Stimulated activated CD4-positive, alpha-beta T cell treated with anti-CD3 and anti-CD28 coated beads, Interleukin-15, amount 100 ng/mL, for 48 hours (primary cell): ENCODE data around the gene MRPL9.

Experiments used
- DNase-seq, 2 donors: peaks; one replicate each; pipeline ENCODE4 v3.0.0-alpha.2; 2020; ENCODE audit warnings: low read depth in 2 of 2

MRPL9 gene

DNA sequence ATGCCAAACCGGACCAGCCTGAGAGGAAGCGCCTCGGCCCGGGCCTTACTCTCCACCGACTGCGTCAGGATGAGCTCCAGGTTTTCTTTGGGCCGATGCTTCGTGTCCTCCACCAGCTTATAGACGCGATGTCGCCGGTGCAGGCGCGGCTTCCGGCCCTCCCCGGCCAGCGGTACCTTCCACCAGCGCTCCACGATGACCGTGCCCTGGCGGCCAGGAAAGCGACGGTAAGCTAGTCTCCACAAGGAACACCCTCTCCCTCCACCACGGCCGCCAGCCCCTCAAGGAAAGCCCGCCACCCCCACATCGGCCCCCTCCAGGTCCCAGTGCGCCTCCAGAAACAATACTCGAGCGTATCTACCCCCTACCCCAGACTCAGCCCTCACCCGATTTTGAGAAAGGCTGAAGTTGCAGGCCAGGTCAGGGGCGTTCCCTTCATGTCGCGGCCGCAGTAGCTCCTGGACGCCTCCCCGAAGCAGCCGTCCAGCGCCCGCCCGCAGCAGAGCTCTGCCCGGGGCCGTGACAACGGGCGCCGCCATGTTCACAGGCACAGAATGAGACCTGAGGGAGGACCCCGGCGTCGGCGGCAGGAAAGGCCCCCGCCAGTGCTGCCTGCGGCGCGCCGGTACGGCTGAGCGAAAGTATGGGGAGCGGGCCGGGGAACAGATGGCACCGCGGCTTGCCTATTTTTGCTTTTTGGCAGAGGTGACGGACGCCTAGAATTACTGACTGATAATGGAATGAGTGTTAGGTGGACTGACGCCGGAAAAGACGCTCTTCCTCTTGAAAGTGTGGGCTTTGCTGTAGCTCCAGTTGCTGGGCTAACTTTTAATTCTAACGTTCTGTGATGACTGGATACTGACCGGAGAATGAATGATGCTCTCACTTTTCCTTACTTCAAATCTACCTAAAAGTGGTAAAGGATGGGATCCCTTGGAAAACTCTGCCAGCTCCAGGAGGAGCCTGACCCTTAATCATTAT is at the start of gene MRPL9:
MRPL9 (minus strand) TSS at position 556 of the 981 bp plus-strand sequence; CDS start at position 539, 17 bp downstream.
- peak; percentile 81 to 84 for DNase-seq

DNA sequence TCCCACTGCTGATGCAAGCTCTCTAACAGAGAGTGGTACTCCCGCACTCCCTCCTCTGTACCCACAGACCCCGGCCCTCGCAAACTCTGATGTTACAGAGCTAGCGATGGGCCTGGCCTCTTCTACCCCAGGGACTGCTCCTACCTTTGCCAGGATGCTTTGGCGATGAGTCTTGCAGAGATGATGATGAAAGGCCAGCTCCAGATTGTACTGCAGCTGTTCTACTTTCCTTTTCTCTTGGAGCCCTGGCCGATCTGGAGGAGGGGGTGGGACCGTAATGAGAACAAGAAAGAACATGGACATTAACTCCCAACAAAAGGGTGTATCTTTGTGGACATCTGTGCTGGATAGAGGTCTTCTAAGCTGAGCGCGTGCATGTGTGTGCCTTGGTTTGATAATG is 47.9 kb upstream of the MRPL9 start:
- no peak for DNase-seq

DNA sequence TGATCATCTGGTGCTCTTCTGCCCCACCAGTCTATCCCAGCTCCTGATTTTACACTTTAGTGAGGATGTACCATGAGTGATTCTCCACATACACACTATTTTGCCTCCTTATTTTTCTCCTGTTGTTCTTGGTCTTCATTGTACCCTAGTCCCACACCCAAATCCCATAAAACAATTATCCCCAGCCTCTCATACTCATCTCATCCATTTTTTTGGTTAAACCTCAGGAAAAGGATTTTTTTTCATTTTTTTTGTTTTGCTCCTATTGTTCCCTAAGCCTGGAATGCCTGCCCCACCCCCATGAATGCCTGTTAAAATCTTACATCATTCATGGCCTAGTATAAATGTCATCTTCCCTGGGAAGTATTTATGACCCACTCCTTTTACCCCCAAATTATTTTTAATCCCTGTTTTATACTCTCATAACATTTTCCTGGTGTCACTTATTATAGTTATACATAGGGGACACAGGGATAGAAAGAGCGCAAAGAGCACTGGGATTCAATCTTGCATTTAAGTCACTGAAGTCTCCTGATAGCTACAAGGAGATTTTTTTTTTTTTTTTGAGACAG is 46.8 kb upstream of the MRPL9 start:
- DNase-seq = no peak

DNA sequence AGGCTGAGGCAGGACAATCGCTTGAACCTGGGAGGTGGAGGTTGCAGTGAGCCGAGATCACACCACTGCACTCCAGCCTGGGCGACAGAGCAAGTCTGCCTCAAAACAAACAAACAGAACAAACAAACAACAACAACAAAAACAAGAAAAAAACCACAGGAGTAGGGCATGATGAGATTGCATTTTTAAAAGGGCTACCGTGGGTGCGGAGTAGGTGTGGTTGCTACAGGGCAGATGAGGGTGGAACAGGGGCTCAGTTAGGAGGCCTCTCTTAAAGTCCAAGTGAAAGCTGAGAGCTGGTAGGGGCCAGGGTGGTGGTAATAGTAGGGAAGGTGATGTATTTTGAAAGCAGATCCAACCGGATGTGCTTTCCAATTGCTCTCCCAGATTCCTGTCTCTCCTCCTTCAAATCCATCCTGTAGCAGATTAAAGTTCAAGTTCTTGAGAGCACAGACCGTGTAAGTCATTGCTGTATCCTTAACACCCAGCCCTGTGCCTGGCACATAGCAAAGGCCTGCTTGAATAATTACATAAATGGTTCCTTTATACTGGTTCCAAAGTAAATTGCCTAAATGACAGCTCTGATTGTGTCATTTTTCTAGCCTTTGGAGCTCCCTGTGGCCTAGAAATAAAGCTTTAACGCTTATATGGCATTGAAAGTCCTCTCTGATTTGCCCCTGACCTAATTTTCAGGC is 46.1 kb upstream of the MRPL9 start:
- DNase-seq = no peak

DNA sequence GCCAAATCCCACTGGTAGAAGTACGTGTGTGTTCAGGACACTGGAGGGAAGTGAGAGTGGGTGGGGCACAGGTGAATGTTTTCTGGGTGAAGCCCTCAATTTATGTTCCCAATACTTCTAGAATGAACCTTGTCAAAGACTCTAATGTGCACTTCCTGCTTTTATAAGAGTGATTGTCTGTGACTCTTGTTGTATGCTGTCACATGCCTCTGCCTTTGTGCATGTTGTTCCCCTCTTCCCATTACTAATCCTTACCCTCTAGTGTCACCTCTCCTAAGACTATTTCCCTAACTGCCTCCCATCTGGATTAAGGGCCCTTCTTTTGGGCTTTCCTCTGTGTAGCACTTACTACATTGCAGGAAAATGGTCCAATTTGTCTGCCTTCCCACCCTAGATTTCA is 44.5 kb upstream of the MRPL9 start:
- no peak for DNase-seq

DNA sequence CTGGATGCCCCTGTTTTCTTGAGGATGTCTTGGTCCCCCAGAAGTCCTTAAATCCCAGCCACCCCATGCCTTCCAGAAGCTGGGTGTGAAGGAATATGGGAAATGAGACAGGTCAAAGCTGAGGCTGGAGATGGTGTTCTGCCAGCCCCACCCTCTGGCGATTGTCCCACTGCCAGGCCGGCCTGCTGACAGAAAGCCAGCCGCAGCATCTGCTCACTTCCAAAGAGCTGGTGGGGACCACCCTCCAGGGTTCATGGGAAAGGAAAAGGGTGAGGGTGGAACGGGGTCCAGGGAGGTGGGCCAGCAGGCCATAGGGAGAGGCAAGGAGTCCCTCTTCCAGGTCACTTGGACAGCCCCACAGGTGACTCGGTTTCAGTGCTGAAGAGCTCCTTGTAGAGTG is 43.8 kb upstream of the MRPL9 start:
- no peak for DNase-seq

DNA sequence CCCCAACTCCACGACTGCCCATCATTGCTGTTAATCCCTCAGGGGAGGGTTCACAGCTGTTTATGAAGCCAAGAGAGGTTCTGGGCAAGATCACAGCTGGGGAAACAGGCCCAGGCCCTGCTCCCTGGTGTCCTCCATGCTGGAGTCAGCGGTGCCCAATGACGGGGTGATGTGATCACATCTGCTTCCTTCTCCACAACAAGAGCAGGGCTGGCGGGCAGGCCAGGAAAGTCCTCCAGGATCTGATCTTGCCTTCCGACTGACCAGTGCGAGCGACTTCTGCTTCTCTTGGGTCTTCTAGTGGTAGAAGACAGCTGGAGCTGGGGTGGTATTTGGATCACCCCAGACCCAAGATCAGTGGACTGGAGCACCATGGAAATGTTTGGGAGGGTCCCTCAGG is 42.9 kb upstream of the MRPL9 start:
- DNase-seq = no peak

DNA sequence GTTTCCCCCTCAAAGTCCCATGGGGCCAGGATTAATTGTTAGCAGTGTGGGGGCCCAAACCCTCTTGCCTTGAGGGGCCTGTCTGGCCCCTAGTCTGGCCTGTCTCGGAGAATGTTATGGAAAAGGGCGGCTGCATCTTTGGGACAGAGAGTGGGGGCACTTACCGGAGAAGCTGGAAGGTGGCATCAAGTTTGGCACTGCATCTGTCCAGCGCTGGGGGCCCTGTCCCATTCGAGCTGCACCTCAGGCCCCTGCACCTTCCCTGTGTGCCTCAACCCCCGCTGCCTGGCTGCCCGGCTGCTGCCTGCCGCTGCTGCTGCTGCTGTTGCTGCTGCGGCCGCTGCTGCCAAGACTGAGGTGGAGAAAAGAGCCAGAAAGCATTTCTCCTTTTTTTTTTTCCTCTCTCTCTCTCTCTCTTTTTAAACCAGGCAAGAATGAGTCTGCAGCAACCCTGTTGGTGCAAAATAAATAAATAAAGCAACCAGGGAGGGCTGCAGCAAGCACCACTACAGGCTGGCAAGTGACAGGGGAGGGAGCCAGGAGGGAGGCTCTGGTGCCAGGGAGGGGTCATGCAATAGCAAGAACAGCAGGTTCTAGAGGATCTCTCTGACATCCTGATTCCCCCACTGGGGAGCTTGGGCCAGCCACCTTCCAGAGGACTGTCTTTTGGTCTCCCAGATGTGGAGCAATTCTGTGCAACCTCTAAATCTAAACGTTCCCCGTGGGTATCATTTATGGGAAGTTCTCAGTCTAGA is 41.9 kb upstream of the MRPL9 start, which contains the start of gene LINGO4:
LINGO4 (minus strand) TSS at position 354 of the 755 bp plus-strand sequence. CDS start 2,715 bp downstream, outside the sequence.
- DNase-seq = no peak

DNA sequence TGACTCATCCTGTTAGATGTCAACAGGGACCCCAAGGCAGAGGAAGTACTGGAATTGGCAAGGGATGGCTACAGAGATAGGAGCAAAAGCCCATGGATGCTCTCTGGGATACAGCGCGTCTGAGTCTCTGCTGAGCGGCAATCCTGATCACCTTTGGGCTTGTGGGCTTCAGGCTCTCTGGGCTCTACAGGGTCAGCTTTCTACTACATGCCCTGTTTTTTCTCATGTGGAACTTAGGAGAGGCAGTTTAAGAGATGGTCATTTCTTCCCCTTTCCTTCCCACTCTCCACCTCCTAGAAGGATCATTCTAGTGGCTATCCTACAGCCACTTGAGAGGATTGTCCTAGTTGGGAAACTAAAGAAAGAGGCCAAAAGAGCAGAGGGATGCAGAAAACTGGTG is 40.6 kb upstream of the MRPL9 start:
- no peak for DNase-seq

DNA sequence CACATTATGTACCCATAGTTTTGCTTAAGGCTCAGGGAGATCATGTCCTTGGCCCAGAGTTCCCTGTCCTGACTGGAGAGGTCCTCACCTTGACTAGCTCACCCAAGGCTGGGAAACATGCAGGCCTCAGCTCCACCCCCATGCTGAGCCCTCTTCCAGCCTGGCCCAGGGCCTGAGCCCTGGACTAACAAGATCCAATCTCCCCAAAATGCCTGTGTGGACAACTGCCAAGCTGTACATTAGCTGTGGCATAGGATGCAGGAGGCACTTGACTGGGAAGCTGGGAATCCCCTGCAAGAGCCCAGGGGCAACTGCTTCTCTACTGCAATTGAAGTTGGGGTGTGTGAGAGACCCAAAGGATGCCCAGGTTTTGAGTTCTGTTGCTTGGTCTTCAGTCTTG is 39.9 kb upstream of the MRPL9 start:
- DNase-seq = no peak

DNA sequence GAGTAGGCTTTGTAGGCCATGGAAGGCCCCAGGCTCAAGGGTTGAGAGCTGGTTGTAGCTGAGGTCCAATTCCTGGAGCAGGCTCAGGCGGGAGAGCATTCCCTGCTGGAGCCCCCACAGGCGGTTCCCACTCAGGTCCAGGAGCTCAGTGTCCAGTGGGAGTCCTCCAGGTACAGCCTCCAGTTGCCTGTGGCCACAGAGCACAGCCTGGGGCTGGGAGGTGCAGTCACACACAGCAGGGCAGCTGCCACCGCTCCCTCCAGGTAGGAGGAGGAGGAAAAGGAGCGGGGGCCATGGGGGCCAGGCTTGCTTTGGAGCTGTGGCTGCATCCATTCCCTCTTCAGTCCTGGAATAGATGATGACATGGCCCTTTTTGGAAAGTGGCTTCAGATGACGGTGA is 39.1 kb upstream of the MRPL9 start:
- DNase-seq = no peak

DNA sequence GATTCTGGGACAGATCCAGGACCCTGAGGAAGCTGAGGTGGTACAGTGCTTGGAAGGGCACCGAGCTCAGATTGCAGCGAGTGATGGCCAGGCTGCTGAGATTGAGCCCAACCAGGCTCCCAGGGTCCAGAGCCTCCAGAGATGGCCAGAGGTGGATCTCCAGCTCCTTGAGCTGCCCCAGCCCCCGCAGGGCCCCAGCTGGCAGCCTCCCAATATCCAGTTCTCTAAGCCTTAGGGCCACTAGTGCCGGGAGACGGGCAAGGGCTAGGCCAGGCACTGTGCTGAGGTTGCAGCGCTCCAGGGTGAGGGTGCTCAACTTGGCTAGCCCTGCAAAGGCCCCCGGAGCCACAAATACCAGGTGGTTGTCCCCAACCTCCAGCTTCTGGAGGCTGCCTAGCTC is 38.5 kb upstream of the MRPL9 start:
- DNase-seq = no peak

DNA sequence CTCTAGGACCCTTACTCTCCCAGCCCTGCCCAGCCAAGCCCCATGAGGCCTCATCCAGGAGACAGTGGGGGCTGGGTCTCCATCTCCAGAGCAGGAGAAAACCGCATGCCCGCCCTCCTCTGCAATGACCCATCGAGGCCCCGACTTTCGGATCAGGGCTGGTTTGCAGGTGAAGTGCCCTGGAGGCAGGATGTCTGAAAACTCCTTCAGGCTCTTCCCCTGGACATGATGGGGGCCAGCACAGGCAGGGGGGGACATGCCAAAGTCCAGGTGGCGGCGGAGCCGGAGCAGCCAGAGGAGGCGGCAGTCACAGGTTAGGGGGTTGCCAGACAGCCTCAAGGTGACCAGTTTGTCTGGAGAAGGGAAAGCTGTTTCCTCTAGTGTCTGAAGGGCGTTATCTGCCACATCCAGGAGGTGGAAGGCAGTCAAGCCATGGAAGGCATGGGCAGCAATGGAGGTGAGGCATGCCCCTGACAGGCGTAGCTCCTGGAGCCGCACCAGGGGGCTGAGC is 38.1 kb upstream of the MRPL9 start:
- DNase-seq = no peak

DNA sequence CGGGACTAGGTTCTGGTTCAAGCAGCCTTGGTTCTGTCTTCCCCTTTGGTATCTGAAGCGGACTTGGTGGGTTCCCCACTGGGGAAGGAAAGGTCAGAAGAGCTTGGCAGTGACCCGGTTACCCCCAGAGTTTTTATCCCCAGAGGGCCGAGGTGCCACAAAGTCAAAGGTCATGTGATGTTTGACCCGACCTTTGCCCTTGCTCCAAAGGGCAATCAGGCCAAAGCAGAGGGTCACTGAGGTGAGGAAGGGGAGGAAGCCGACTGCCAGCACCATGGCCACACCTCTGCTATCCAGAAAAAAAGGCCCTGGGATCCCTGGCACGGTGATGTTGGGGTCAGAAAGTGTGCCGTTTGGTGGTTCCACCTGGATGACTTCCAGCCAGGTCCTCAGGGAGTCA is 37.5 kb upstream of the MRPL9 start:
- no peak for DNase-seq

DNA sequence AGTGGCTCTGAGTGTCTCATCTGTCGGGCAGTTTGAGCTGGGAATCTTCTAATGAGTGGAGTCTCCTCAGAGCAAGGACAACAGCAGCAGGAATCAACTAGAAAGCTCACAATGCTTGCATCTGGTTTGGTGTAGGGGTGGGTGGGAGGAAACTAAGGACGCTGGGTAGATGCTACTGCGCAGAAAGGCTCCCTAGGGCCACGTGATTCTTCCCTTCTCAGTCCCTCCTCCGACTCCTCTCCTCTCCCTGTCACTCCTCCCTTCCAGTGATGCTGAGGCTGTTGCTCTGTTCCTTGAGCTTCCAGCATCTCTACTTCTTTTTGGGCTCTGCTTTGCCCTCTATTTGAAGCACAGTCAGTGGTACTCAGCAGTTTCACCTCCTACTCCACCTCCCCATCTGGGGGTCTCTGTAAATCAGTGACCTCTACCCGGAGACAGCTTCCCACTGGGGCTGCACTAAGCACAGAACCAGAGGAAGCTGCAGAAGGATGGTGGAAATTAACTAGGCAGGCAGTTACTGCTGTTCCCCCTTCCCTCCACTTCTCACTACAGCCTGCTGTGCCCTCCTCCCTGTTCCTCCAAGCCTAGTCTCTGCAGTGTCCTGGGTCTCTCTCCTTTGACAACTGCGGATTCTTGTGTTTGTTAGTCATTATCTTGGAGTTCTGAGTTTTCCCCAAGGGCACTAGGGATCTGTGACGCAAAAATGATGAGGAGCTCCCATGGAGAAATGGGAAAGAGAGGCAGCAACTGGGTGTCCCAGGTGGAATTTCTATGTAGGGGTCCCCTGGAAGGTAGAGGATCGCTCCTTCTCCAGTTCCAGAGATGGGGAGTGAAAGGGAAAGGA is 36.1 kb upstream of the MRPL9 start:
- no peak for DNase-seq

DNA sequence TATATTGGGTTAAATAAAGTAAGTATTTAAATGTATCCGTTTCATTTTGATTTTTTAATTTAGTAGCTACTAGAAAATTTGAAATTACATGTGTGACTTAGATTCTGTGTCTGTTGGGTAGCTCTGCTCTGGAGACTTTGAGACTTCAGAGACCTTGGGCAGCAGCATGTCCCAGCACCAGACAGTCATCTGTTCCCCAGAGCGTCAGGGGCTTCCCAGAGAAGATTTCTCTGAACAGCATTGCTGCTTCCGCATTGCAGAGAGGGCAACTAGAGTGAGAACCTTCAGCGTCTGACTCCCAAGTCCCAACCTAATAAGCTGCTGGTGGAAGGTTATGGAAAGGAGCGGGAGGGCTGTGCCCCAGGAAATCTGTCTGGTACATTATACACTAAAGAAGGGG is 35.3 kb upstream of the MRPL9 start:
- no peak for DNase-seq

DNA sequence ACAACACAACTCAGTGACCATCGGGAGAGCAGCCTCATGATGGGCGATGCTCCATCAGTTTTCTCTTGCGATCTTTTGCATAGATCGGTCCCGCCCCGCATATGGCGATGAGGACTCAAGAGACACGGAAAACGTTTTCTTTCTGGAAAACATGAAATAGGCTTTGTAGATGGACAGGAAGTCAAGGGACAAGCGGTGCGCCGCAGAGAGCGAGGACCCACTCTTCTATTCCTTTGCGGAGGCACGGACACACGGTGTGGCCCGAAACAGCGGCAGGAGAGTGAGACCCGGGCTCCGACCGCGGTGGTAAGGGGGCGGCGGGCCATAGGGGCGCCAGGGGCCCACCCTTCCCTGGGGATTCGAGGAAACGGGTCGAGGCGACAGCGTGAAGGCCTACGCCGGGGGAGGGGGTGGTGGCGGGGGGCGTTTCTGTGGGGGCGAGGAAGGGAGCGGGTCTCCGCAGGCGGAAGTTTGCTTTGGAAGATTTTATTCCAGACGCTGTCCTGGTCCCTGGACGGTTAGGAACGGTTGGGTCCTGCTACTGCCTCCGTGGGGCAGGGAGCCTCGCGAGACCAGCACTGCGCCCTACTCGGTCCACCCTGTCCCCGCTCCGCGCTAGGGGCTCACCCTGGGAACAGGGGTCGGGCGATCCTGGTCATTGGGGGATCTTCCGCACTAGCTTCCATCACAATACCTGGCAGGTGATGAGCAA is 27.8 kb upstream of the MRPL9 start:
- DNase-seq = peak in 1 of 2 donors; percentile 7

DNA sequence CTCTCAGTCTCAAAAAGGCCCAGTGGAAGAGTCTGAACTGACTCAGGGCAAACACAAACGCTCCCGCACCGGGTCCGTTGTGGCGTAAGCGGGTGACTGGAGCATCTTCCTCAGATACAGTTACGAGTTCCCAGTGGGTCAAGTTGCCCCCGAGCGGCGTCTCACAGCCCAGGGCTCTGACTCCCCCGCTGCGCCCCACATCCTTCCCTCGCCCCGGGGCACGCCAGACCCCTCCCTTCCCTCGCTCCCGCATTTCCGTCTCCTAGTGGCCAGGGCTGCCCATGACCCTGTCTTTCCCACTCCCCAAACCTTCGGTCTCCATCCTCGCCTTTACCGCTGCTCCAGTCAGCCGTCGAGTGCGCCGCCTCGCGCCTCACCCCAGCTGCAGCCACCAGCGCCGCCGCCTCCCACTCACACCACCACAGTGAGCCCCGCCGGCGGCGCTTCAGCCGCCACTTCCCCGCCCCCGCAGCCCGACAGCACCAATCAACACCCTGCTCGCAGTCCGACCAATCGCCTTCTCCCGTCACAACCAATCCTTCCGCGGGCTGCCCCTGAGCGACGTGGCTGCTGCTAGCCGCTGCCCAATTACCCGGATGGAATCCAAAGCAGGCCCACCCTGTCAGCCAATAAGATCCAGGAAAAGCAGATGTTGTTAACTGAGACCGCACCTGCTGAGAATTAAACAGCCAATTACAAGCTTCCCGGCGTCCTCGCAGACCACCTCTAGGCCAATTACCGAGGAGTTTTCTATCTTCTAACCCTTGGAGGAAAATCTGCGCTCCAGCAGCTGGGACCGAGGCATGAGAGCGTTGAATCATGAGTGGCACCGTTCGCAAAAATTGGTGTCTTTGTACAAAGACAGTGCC is 27.0 kb upstream of the MRPL9 start, which contains the start of gene TDRKH:
TDRKH (minus strand) TSS at position 430 of the 869 bp plus-strand sequence. CDS start 7,478 bp downstream, outside the sequence.
- DNase-seq = peak; percentile 99

DNA sequence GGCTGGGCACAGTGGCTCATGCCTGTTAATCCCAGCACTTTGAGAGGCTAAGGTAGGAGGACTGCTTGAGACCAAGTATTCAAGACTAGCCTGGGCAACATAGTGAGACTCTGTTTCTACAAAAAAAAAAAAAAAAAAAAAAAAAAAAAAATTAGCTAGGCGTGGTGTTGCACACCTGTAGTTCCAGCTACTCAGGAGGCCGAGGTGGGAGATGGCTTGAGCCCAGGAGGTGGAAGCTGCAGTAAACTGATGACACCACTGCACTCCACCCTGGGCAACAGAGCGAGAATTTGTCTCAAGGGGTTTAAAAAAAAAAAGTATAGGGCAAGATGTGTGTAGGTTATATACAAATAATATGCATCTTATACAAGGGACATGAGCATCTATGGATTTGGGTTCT is 24.4 kb upstream of the MRPL9 start:
- no peak for DNase-seq
